Calu3 (cell line): ENCODE data around the gene DCC. TPM values are rescaled to one million over a fixed set of nuclear protein-coding genes. Genes with fewer than 3 reads are reported as not detected.

Experiments used
- BruUV-seq: library from RNA; stranded (reverse); fragments of 400-500 nt; replicated peaks from 2 replicates; lab custom pipeline; 2021; lab: Mats Ljungman, UMichigan
- CTCF ChIA-PET: fragments of 300-600 bp; sonication (Branson Sonifier 250); formaldehyde crosslinking; loops from one replicate; lab custom pipeline; 2022; ENCODE audit warnings: antibody characterized with exemption; lab: Charles Lee
- DNase-seq: peaks from one replicate; pipeline ENCODE4 v3.0.0; 2022
- H3K27ac Mint-ChIP-seq: one replicate; pipeline ENCODE4 v1.8.0; 2022; ENCODE audit warnings: mixed read lengths; ENCODE audit not compliant: unreplicated experiment
- H3K27me3 Mint-ChIP-seq: one replicate; pipeline ENCODE4 v1.8.0; 2022; ENCODE audit warnings: mixed read lengths; ENCODE audit not compliant: unreplicated experiment
- H3K36me3 Mint-ChIP-seq: one replicate; pipeline ENCODE4 v1.8.0; 2022; ENCODE audit warnings: mild to moderate bottlenecking, moderate library complexity, mixed read lengths; ENCODE audit not compliant: insufficient read depth, unreplicated experiment
- H3K4me1 Mint-ChIP-seq: one replicate; pipeline ENCODE4 v1.8.0; 2022; ENCODE audit warnings: mild to moderate bottlenecking, low read depth, mixed read lengths; ENCODE audit not compliant: unreplicated experiment
- H3K4me3 Mint-ChIP-seq: one replicate; pipeline ENCODE4 v1.8.0; 2022; ENCODE audit warnings: mild to moderate bottlenecking, low read depth, moderate library complexity, mixed read lengths; ENCODE audit not compliant: unreplicated experiment
- H3K9me3 Mint-ChIP-seq: one replicate; pipeline ENCODE4 v1.8.0; 2022; ENCODE audit warnings: low read depth, mixed read lengths; ENCODE audit not compliant: unreplicated experiment
- intact Hi-C: fragments of 100-400 bp; cut with micrococcal nuclease; formaldehyde crosslinking; loops from one replicate; pipeline ENCODE4 v1.10.0; 2022; ENCODE audit not compliant: unreplicated experiment
- total RNA-seq: library from RNA; stranded (reverse); gene quantifications from 2 replicates; pipeline ENCODE4 v1.2.3, GENCODE V29; 2022
- TF ChIP-seq, protein P1 (sequence below): fragments of 200-600 bp; IDR thresholded peaks from one replicate; pipeline ENCODE4 v1.8.0; 2022; ENCODE audit warnings: antibody characterized with exemption; ENCODE audit not compliant: unreplicated experiment

Gene DCC
- total RNA-seq, 1 experiment from 2014 or later = not detected

DNA sequence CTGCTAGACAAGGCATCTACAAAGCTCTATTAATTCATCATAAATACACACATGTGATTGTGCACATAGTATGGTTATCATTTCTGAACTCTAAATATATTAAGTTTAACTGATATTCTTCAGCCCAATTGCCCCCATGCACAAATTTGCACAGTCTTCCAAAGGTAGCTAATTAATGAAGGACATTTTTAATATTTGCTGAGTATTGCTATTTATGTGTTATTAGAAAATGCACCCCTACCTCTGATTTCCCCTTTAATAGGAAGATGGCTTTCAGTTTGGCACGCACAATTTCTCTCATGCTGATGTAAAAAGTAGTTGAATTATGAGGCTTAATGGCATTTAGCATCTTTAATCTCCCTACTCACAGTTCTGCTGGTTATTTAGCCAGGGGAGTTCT, 242.1 kb downstream of the DCC start:
- Mint-ChIP-seq H3K9me3 (peaks cover 3% of the 10 kb centered on the region), H3K4me1 (no peaks in the 10 kb centered on the region), H3K27ac (no peak overlapping the region), H3K36me3 (no peaks in the 10 kb centered on the region), H3K27me3 (no peaks in the 10 kb centered on the region), H3K4me3 (no peak overlapping the region)
- intact Hi-C loops = no loop called here
- CTCF ChIA-PET = no interaction called here
- DNase-seq = no peak
- TF ChIP-seq, protein P1, sequence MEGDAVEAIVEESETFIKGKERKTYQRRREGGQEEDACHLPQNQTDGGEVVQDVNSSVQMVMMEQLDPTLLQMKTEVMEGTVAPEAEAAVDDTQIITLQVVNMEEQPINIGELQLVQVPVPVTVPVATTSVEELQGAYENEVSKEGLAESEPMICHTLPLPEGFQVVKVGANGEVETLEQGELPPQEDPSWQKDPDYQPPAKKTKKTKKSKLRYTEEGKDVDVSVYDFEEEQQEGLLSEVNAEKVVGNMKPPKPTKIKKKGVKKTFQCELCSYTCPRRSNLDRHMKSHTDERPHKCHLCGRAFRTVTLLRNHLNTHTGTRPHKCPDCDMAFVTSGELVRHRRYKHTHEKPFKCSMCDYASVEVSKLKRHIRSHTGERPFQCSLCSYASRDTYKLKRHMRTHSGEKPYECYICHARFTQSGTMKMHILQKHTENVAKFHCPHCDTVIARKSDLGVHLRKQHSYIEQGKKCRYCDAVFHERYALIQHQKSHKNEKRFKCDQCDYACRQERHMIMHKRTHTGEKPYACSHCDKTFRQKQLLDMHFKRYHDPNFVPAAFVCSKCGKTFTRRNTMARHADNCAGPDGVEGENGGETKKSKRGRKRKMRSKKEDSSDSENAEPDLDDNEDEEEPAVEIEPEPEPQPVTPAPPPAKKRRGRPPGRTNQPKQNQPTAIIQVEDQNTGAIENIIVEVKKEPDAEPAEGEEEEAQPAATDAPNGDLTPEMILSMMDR = no peak
- no TSS peak for BruUV-seq

DNA sequence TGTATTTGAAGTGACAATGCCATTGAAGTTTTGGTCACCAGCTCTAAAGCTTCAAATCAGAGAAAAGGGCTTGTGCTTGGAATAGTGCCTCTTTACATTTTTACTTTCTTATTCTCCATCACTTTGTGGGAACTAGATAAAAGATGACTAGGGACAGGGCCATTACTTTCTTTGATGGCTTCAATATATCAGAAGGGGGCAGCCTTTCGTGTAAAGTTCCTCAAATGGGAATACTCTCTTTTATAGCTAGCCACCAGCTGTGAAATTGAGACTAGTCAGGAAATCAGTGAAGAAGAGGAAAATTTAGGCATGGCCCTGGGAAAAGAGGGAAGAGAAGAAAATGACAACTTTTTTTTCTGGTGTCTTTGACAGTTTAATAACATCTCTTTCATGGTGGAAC, 242.5 kb downstream of the DCC start:
- CTCF ChIA-PET = no interaction called here
- no peaks in the 10 kb centered on the region for H3K27me3 Mint-ChIP-seq
- H3K27ac Mint-ChIP-seq = no peak overlapping the region
- no peak overlapping the region for H3K4me3 Mint-ChIP-seq
- TF ChIP-seq, protein P1 = no peak
- peaks cover 3% of the 10 kb centered on the region for H3K9me3 Mint-ChIP-seq
- no peaks in the 10 kb centered on the region for H3K36me3 Mint-ChIP-seq
- intact Hi-C loops = no loop called here
- no peak for DNase-seq
- no peaks in the 10 kb centered on the region for H3K4me1 Mint-ChIP-seq
- BruUV-seq = no TSS peak

DNA sequence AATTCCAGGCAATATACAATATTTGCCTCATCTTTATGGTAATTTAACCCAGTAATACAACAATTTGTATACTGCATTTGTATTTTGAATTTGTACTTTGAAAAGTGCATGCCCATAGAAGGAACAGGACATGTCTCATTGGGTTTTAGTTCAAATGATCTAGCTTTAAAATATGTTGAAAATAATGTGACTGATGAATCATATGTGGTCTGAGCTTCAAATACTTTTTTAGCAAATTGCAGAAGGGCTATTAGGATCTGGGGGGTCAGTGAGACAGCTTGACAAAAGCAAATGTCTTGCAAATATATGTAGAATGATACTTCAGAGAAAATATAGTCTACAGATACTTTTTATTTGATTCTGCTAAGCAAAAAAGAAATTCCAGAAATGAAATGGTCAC, 248.9 kb downstream of the DCC start:
- H3K27ac Mint-ChIP-seq = no peak overlapping the region
- TF ChIP-seq, protein P1 = no peak
- intact Hi-C loops = no loop called here
- H3K4me3 Mint-ChIP-seq = no peak overlapping the region
- peaks cover 12% of the 10 kb centered on the region for H3K27me3 Mint-ChIP-seq
- H3K9me3 Mint-ChIP-seq = peaks cover 3% of the 10 kb centered on the region
- H3K4me1 Mint-ChIP-seq = no peaks in the 10 kb centered on the region
- H3K36me3 Mint-ChIP-seq = no peaks in the 10 kb centered on the region
- BruUV-seq = no TSS peak
- CTCF ChIA-PET = no interaction called here
- no peak for DNase-seq

DNA sequence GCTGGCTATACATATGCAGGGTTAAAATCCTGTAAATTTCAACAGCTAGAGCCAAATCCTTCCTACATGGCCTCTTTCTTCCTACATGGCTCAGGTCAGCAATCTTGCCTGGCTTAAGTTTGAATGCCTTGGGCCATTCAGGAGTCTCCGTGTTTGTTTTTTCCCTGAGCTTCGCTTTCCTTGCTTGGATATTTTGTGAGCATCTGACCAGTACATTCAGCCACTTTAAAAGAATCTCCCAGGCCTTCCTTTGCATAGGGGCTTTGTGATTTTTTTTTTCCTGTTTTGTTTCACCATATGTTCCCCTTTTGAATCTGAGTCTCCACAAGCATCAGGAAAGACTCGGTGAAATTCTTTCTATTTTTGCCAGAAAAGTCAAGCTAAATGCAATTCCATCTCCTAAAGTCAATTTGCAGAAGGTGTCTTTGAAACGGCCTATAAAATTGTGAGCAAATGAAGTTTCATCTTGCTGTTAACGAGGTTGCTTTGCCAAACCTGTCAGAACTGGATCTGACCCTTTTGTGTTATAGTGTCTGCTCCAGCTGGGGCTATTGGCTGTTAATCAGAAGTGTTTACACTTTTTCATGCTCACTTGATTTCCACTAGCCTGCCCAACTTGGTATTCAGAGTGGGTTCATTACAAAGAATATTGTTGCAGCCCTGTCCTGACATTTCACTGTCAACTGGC, 256.9 kb downstream of the DCC start:
- no peaks in the 10 kb centered on the region for H3K36me3 Mint-ChIP-seq
- BruUV-seq = no TSS peak
- TF ChIP-seq, protein P1 = no peak
- CTCF ChIA-PET = no interaction called here
- H3K9me3 Mint-ChIP-seq = no peaks in the 10 kb centered on the region
- no peak overlapping the region for H3K27ac Mint-ChIP-seq
- no peak for DNase-seq
- intact Hi-C loops = no loop called here
- no peak overlapping the region for H3K4me3 Mint-ChIP-seq
- no peaks in the 10 kb centered on the region for H3K4me1 Mint-ChIP-seq
- H3K27me3 Mint-ChIP-seq = peaks cover 12% of the 10 kb centered on the region
